ENCODE measurements around the gene CPN2. TPM values are rescaled to one million over a fixed set of nuclear protein-coding genes. Genes with fewer than 3 reads are reported as not detected.
A peak's percentile ranks its signal among the peaks of the same experiment; 100 is the strongest.

CPN2 gene
- total and polyA plus RNA-seq, 9 donors, result 0.04 to 0.21 (median 0.07) TPM; not detected in 3

GRCh38 chr3:194315965-194316361, 35.2 kb downstream of the CPN2 start:
- Histone ChIP-seq H3K4me3 (ENCODE audit: low read length) (no peak overlapping the region), H3K9me3 (replicated peaks; ENCODE audit: control insufficient read depth, low read depth, low read length) (peaks cover 14% of the 10 kb centered on the region), H3K27me3 (ENCODE audit: control insufficient read depth, insufficient read depth, low read length) (peaks cover 67% of the 10 kb centered on the region), H3K27ac (ENCODE audit: low read length) (no peak overlapping the region), H3K36me3 (ENCODE audit: control insufficient read depth, insufficient read depth, low read length) (no peaks in the 10 kb centered on the region), H3K4me1 (ENCODE audit: control insufficient read depth, insufficient read depth, low read length) (peaks cover 38% of the 10 kb centered on the region)
- WGBS (ENCODE audit: insufficient coverage), result 11% methylated on average over 3 of the region's 17 CpGs
- no peak for DNase-seq

GRCh38 chr3:194315088-194315964, 35.8 kb downstream of the CPN2 start:
- peaks cover 42% of the 10 kb centered on the region for H3K4me1 ChIP-seq (ENCODE audit: control insufficient read depth, insufficient read depth, low read length)
- peak overlapping the region; percentile 86 for H3K27ac ChIP-seq (ENCODE audit: low read length)
- H3K4me3 ChIP-seq (ENCODE audit: low read length), result peak overlapping the region; percentile 41
- peaks cover 65% of the 10 kb centered on the region for H3K27me3 ChIP-seq (ENCODE audit: control insufficient read depth, insufficient read depth, low read length)
- peaks cover 14% of the 10 kb centered on the region for H3K9me3 ChIP-seq (replicated peaks; ENCODE audit: control insufficient read depth, low read depth, low read length)
- under 1% methylated on average over 48 of the region's 54 CpGs for WGBS (ENCODE audit: insufficient coverage)
- H3K36me3 ChIP-seq (ENCODE audit: control insufficient read depth, insufficient read depth, low read length), result no peaks in the 10 kb centered on the region
- DNase-seq, result peak; percentile 95

DNA sequence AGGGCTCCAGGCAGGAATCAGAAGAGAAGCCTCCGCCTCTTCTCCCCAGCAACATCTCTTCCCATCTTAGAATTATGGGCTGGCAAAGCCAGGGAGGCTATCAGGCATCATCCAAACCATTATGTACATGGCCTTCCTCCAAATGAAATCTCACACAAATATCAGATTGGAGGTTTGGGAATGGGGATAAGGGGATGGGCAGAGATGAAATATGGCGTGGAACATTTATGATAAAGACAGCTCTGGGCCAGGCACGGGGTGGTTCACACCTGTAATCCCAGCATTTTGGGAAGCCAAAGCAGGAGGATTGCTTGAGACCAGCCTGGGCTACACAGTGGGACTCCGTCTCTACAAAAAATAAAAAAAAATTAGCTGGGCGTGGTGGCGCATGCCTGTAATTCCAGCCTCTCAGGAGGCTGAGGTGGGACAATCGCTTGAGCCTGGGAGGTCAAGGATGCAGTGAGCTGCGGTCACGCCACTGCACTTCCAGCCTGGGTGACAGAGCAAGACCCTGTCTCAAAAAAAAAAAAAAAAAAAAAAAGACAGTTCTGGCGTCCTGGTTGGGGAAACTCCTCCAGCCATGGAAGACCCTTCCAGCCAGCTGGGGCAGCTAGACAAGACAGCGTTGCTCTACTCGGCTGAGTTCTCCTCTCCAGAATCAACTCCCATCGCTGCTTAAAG, 36.6 kb downstream of the CPN2 start:
- H3K4me1 ChIP-seq (ENCODE audit: control insufficient read depth, insufficient read depth, low read length), result peaks cover 48% of the 10 kb centered on the region
- no peaks in the 10 kb centered on the region for H3K36me3 ChIP-seq (ENCODE audit: control insufficient read depth, insufficient read depth, low read length)
- H3K4me3 ChIP-seq (ENCODE audit: low read length), result no peak overlapping the region
- peaks cover 13% of the 10 kb centered on the region for H3K9me3 ChIP-seq (replicated peaks; ENCODE audit: control insufficient read depth, low read depth, low read length)
- 50% methylated on average over 4 of the region's 13 CpGs for WGBS (ENCODE audit: insufficient coverage)
- peak overlapping the region; percentile 86 for H3K27ac ChIP-seq (ENCODE audit: low read length)
- peaks cover 66% of the 10 kb centered on the region for H3K27me3 ChIP-seq (ENCODE audit: control insufficient read depth, insufficient read depth, low read length)
- DNase-seq, result peak; percentile 60

DNA sequence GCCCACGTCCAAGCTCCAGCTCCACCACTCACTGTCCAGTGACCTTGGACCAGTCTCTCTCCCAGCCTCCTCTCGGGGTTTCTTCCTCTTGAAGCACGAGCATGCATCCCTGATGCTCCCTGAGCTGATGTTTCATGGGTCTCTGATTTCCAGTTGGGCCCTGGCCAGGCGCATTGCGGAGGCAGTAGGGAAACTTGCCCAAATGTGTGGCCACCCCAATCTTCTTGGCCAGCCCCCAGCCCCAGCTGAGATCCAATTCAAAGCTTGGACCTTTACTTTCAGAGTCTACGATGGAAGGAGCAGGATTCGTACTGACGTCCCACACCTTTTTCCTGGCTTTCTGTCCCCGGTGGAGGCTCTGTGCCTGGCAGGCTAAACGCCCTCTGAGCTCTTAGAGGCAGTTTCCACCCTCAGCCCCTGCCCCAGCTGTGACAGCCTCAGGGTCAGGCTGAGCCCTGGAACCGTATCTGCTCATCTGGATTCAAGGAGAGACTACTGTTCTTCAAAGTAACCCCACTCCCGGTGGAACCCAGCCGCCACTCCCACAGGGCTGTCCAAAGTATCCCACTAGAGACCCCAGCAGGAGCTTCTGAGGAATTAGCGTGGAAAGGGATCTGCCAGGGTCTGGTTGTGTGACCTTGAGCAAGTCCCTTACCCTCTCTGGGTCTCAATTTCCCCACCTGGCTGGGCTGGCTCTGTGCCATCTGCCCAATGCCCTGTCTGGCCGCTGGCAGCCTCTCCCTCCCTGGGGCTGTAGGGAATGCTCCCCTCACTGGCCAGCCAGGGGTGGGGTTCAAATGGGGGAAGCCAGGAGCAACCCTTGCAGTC, 37.4 kb downstream of the CPN2 start:
- H3K27ac ChIP-seq (ENCODE audit: low read length), result peak overlapping the region; percentile 72

DNA sequence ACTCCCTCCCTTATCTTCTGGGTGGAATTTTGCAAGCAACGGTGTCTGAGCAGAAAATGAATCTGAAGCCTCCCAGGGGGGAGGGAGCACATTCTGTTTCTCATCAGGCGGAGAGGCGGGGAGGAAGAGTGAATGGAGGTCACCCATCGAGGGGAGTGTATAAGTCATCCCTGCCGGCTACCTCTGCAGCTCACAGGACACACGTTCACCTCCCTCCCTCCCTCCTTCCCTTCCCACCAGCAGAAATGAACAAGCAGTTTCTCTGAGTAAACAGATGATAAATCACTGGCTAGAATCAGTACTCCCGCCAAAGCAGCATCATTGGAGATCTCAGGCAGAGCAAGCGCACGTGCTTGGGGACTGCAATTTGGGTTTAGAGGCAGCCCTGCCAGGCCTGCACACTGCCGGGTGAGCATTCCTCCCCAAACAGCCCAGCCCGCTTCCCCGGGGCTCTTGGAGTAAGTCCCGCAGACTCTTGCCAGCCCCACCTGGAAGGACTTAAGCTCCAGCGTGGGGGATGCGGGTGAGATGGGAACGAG, 38.3 kb downstream of the CPN2 start:
- Histone ChIP-seq H3K4me1 (ENCODE audit: control insufficient read depth, insufficient read depth, low read length) (peaks cover 49% of the 10 kb centered on the region), H3K36me3 (ENCODE audit: control insufficient read depth, insufficient read depth, low read length) (no peaks in the 10 kb centered on the region), H3K27me3 (ENCODE audit: control insufficient read depth, insufficient read depth, low read length) (peaks cover 57% of the 10 kb centered on the region), H3K9me3 (replicated peaks; ENCODE audit: control insufficient read depth, low read depth, low read length) (no peaks in the 10 kb centered on the region), H3K27ac (ENCODE audit: low read length) (peak overlapping the region; percentile 72), H3K4me3 (ENCODE audit: low read length) (no peak overlapping the region)
- DNase-seq, result peak; percentile 96
- WGBS (ENCODE audit: insufficient coverage), result 10% methylated on average over 4 of the region's 16 CpGs

More for the DNA sequence above, 37.4 kb downstream of the CPN2 start:
- H3K4me1 ChIP-seq (ENCODE audit: control insufficient read depth, insufficient read depth, low read length), result peaks cover 48% of the 10 kb centered on the region
- DNase-seq, result peak; percentile 91
- H3K4me3 ChIP-seq (ENCODE audit: low read length), result no peak overlapping the region
- H3K9me3 ChIP-seq (replicated peaks; ENCODE audit: control insufficient read depth, low read depth, low read length), result peaks cover 7% of the 10 kb centered on the region
- peaks cover 63% of the 10 kb centered on the region for H3K27me3 ChIP-seq (ENCODE audit: control insufficient read depth, insufficient read depth, low read length)
- H3K36me3 ChIP-seq (ENCODE audit: control insufficient read depth, insufficient read depth, low read length), result no peaks in the 10 kb centered on the region
- WGBS (ENCODE audit: insufficient coverage), result 13% methylated on average over 11 of the region's 15 CpGs

DNA sequence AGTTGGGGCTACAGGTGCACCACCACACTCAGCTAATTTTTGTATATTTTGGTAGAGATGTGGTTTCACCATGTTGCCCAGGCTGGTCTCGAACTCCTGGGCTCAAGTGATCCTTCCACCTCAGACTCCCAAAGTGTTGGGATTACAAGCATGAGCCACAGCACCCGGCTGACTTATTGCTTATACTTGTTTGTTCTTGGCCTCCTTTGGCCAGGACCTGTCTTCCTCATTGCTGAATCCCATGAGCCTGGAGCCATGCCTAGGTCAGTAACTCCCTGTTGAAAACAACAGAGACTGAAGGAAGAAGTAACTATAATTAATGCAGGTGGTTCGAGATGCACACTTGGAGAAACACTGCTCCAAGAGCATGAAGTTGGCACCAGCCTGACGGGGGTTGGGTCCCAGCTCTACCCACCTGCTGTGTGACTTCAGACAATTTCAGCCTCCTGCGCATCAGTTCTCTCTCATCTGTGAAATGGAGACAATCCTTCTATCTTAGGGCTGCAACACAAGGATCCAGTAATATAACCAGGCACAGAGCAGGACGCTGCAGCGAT, 38.9 kb downstream of the CPN2 start:
- no peaks in the 10 kb centered on the region for H3K36me3 ChIP-seq (ENCODE audit: control insufficient read depth, insufficient read depth, low read length)
- H3K4me1 ChIP-seq (ENCODE audit: control insufficient read depth, insufficient read depth, low read length), result peaks cover 50% of the 10 kb centered on the region
- H3K27ac ChIP-seq (ENCODE audit: low read length), result no peak overlapping the region
- DNase-seq, result peak; percentile 41
- no peaks in the 10 kb centered on the region for H3K9me3 ChIP-seq (replicated peaks; ENCODE audit: control insufficient read depth, low read depth, low read length)
- WGBS (ENCODE audit: insufficient coverage), result 24% methylated on average over 3 of the region's 7 CpGs
- peaks cover 54% of the 10 kb centered on the region for H3K27me3 ChIP-seq (ENCODE audit: control insufficient read depth, insufficient read depth, low read length)
- no peak overlapping the region for H3K4me3 ChIP-seq (ENCODE audit: low read length)

GRCh38 chr3:194311000-194311399, 40.1 kb downstream of the CPN2 start:
- WGBS (ENCODE audit: insufficient coverage), result 91% methylated on average over 2 of the region's 2 CpGs
- H3K9me3 ChIP-seq (replicated peaks; ENCODE audit: control insufficient read depth, low read depth, low read length), result no peaks in the 10 kb centered on the region
- no peaks in the 10 kb centered on the region for H3K36me3 ChIP-seq (ENCODE audit: control insufficient read depth, insufficient read depth, low read length)
- peaks cover 48% of the 10 kb centered on the region for H3K27me3 ChIP-seq (ENCODE audit: control insufficient read depth, insufficient read depth, low read length)
- H3K4me3 ChIP-seq (ENCODE audit: low read length), result no peak overlapping the region
- DNase-seq, result no peak
- peaks cover 57% of the 10 kb centered on the region for H3K4me1 ChIP-seq (ENCODE audit: control insufficient read depth, insufficient read depth, low read length)
- no peak overlapping the region for H3K27ac ChIP-seq (ENCODE audit: low read length)

DNA sequence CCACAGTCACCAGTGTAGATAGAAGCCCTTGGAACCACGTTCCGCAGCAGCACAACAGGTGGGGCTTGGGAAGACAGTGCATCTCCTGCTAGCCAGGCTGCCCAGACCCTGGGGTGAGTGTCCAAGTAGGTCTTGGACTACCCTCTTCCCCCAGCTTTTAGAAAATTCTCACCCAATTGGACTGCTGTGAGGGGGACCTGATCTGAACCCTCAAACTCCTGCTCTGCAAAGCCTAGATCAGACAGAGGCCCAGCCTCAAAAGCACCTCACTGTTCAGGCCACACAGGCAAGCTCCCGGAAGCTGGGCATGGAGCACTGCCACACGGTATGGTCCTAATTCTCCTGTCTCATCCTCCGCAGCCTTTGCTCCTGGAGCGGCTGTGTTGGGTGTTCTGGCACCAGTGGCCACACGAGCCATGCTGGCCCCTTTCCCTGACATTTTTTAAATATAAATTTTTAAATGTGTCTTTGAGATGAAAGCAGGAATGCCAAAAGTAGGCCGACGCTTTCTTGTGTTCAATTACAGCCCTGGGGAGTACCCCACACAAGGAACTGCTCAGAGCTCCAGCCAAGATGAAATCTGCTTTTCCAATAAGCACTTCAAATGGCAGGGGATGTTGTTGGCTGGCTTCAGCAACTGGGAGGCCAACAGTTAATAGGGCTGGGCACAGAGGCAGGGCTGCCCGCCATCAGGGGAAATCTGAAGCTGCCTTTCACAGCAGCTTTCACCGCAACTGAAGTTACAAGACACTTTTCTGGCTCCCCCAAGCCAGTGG, 40.9 kb downstream of the CPN2 start:
- 38% methylated on average over 4 of the region's 11 CpGs for WGBS (ENCODE audit: insufficient coverage)
- peak; percentile 75 for DNase-seq
- H3K27me3 ChIP-seq (ENCODE audit: control insufficient read depth, insufficient read depth, low read length), result peaks cover 49% of the 10 kb centered on the region

More for the DNA sequence above, 40.9 kb downstream of the CPN2 start:
- H3K9me3 ChIP-seq (replicated peaks; ENCODE audit: control insufficient read depth, low read depth, low read length), result no peaks in the 10 kb centered on the region
- H3K4me3 ChIP-seq (ENCODE audit: low read length), result no peak overlapping the region
- H3K36me3 ChIP-seq (ENCODE audit: control insufficient read depth, insufficient read depth, low read length), result no peaks in the 10 kb centered on the region
- peaks cover 53% of the 10 kb centered on the region for H3K4me1 ChIP-seq (ENCODE audit: control insufficient read depth, insufficient read depth, low read length)
- H3K27ac ChIP-seq (ENCODE audit: low read length), result no peak overlapping the region

Data from muscle of leg (tissue), 11 donors.